Mesendoderm (in vitro differentiated cells): ENCODE measurements around the gene ITGA1.

Experiments
- DNase-seq: peaks from one replicate; pipeline ENCODE4 v3.0.0; 2013
- H2AK5ac ChIP-seq: 2 replicates; pipeline ENCODE4 v1.6.1; 2013; ENCODE audit warnings: low read length, inconsistent platforms
- H2BK120ac ChIP-seq: 2 replicates; pipeline ENCODE4 v1.6.1; 2013; ENCODE audit warnings: low read depth, mild to moderate bottlenecking, low read length, moderate library complexity, mixed read lengths
- H2BK15ac ChIP-seq: replicated peaks from 2 replicates; pipeline ENCODE4 v1.6.1; 2013; ENCODE audit warnings: low read depth, mild to moderate bottlenecking, moderate library complexity
- H2BK5ac ChIP-seq: 2 replicates; pipeline ENCODE4 v1.6.1; 2013; ENCODE audit warnings: low read length, inconsistent platforms
- H3K18ac ChIP-seq: 2 replicates; pipeline ENCODE4 v1.6.1; 2013; ENCODE audit warnings: mild to moderate bottlenecking, low read length, mixed read lengths
- H3K23ac ChIP-seq: one replicate; pipeline ENCODE4 v1.6.1; 2013; ENCODE audit warnings: low read length
- H3K27ac ChIP-seq: 2 replicates; pipeline ENCODE4 v1.5.1; 2013; ENCODE audit warnings: low read depth, mild to moderate bottlenecking, inconsistent platforms, low read length, moderate library complexity
- H3K27me3 ChIP-seq: 2 replicates; pipeline ENCODE4 v1.6.1; 2013; ENCODE audit warnings: low read length, control low read depth, mild to moderate bottlenecking, inconsistent platforms; ENCODE audit not compliant: insufficient read depth, poor library complexity
- H3K36me3 ChIP-seq: 2 replicates; pipeline ENCODE4 v1.6.1; 2013; ENCODE audit warnings: low read length, inconsistent platforms; ENCODE audit not compliant: control insufficient read depth, insufficient read depth
- H3K4ac ChIP-seq: one replicate; pipeline ENCODE4 v1.6.1; 2013; ENCODE audit warnings: low read depth, mild to moderate bottlenecking, low read length, moderate library complexity
- H3K4me1 ChIP-seq: 2 replicates; pipeline ENCODE4 v1.6.1; 2013; ENCODE audit warnings: low read depth, low read length, inconsistent platforms; ENCODE audit not compliant: control insufficient read depth
- H3K4me2 ChIP-seq: 2 replicates; pipeline ENCODE4 v1.6.1; 2013; ENCODE audit warnings: low read length
- H3K4me3 ChIP-seq: 2 replicates; pipeline ENCODE4 v1.5.1; 2013; ENCODE audit warnings: mild to moderate bottlenecking, low read length
- H3K56ac ChIP-seq: one replicate; pipeline ENCODE4 v1.6.1; 2013; ENCODE audit warnings: low read length
- H3K79me1 ChIP-seq: 2 replicates; pipeline ENCODE4 v1.6.1; 2013; ENCODE audit warnings: low read length, inconsistent platforms
- H3K79me2 ChIP-seq: 2 replicates; pipeline ENCODE4 v1.6.1; 2013; ENCODE audit warnings: mild to moderate bottlenecking, low read length; ENCODE audit not compliant: control insufficient read depth, insufficient read depth
- H3K9ac ChIP-seq: 2 replicates; pipeline ENCODE4 v1.6.1; 2013; ENCODE audit warnings: low read length, inconsistent platforms
- H4K5ac ChIP-seq: one replicate; pipeline ENCODE4 v1.6.1; 2013; ENCODE audit warnings: low read length
- H4K8ac ChIP-seq: one replicate; pipeline ENCODE4 v1.6.1; 2013; ENCODE audit warnings: low read depth, mild to moderate bottlenecking, control low read depth, low read length, moderate library complexity
- WGBS: extraction: QIAGEN DNeasy Blood & Tissue Kit; methylation state at CpG from one replicate; pipeline ENCODE4 v1.1.7; 2013; ENCODE audit warnings: low lambda C conversion rate, missing lambda C conversion rate; ENCODE audit not compliant: insufficient coverage; ENCODE audit errors: extremely low coverage; 5-methylcytosine and 5-hydroxymethylcytosine counted together

Gene ITGA1

DNA sequence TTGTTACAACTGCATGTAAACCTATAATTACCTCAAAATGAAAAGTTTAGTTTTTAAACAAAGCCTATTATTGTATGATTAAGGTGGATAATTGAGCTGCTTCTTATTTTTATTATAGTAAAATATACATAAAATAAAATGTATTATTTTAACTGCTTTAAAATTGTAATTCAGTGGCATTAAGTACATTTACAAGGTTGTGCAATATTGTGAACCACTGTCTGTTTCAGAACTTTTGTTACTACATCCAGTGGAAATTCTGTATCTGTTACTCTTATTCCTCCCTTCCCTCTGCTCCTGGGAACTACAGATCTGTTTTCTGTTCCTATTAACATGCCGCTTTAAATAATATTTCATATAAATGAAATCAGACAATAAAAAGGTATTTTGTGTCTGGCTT is 37.1 kb downstream of the ITGA1 start:
- no peaks in the 10 kb centered on the region for H3K79me2 ChIP-seq
- no peak overlapping the region for H2AK5ac ChIP-seq
- H4K5ac ChIP-seq = no peak overlapping the region
- H3K18ac ChIP-seq = no peak overlapping the region
- no peak overlapping the region for H3K9ac ChIP-seq
- H3K56ac ChIP-seq = no peak overlapping the region
- H3K27ac ChIP-seq = no peak overlapping the region
- no peak overlapping the region for H3K4me2 ChIP-seq
- DNase-seq = no peak
- H3K4me3 ChIP-seq = no peak overlapping the region
- H2BK15ac ChIP-seq = no peak overlapping the region
- H2BK120ac ChIP-seq = no peak overlapping the region
- H3K4me1 ChIP-seq = no peaks in the 10 kb centered on the region
- no peak overlapping the region for H4K8ac ChIP-seq
- H3K23ac ChIP-seq = no peak overlapping the region
- no peak overlapping the region for H2BK5ac ChIP-seq
- no peaks in the 10 kb centered on the region for H3K27me3 ChIP-seq
- no peaks in the 10 kb centered on the region for H3K36me3 ChIP-seq
- H3K79me1 ChIP-seq = no peaks in the 10 kb centered on the region
- no CpG with 5 or more reads among the region's 1 CpG for WGBS
- H3K4ac ChIP-seq = no peak overlapping the region

DNA sequence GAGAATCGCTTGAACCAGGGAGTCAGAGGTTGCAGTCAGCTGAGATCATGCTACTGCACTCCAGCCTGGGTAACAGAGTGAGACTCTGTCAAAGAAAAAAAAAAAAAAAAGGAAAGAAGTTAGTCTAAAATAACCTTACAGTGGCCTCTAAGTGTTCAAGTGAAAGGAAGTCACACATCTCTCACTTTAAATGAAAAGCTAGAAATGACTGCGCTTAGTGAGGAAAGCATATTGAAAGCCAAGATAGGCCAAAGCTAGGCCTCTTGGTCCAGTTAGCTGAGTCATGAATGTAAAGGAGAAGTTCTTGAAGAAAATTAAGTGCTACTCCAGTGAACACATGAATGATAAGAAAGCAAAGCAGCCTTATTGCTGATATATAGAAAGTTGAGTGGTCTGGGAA is 38.1 kb downstream of the ITGA1 start:
- DNase-seq = no peak
- H2AK5ac ChIP-seq = no peak overlapping the region
- no peak overlapping the region for H3K9ac ChIP-seq
- no peak overlapping the region for H3K4me3 ChIP-seq
- no peak overlapping the region for H4K5ac ChIP-seq
- H3K79me2 ChIP-seq = no peaks in the 10 kb centered on the region
- H3K4me1 ChIP-seq = no peaks in the 10 kb centered on the region
- H3K79me1 ChIP-seq = no peaks in the 10 kb centered on the region
- no peak overlapping the region for H3K18ac ChIP-seq
- H3K4ac ChIP-seq = no peak overlapping the region
- H3K27me3 ChIP-seq = no peaks in the 10 kb centered on the region
- no CpG with 5 or more reads among the region's 2 CpGs for WGBS
- H3K27ac ChIP-seq = no peak overlapping the region
- H3K56ac ChIP-seq = no peak overlapping the region
- H2BK120ac ChIP-seq = no peak overlapping the region
- no peak overlapping the region for H4K8ac ChIP-seq
- H3K23ac ChIP-seq = no peak overlapping the region
- H3K36me3 ChIP-seq = no peaks in the 10 kb centered on the region
- H3K4me2 ChIP-seq = no peak overlapping the region
- H2BK15ac ChIP-seq = no peak overlapping the region
- no peak overlapping the region for H2BK5ac ChIP-seq

DNA sequence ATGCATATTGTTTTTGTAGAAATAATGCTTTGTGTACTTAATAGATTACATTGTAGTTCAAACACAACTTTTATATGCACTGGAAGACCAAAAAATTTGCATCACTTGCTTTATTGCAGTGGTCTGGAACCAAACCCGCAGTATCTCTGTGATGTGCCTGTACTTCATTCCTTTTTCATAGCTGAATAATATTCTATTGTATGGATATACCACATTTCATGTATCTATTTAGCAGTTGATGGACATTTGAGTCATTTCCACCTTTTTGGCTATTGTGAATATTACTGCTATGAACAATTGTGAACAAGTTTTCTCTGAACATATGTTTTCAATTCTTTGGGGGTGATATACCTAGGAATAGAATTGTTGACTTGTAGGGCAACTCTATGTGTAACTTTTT is 40.1 kb downstream of the ITGA1 start:
- no peak overlapping the region for H3K23ac ChIP-seq
- no peak overlapping the region for H3K56ac ChIP-seq
- no peak overlapping the region for H3K4me2 ChIP-seq
- H2BK15ac ChIP-seq = no peak overlapping the region
- H2AK5ac ChIP-seq = no peak overlapping the region
- H3K79me1 ChIP-seq = no peaks in the 10 kb centered on the region
- no peaks in the 10 kb centered on the region for H3K4me1 ChIP-seq
- H3K18ac ChIP-seq = no peak overlapping the region
- H3K4ac ChIP-seq = no peak overlapping the region
- H2BK120ac ChIP-seq = no peak overlapping the region
- H3K9ac ChIP-seq = no peak overlapping the region
- no peaks in the 10 kb centered on the region for H3K27me3 ChIP-seq
- H3K79me2 ChIP-seq = no peaks in the 10 kb centered on the region
- H3K4me3 ChIP-seq = no peak overlapping the region
- no CpG with 5 or more reads among the region's 1 CpG for WGBS
- no peak overlapping the region for H4K8ac ChIP-seq
- no peaks in the 10 kb centered on the region for H3K36me3 ChIP-seq
- H4K5ac ChIP-seq = no peak overlapping the region
- DNase-seq = no peak
- H2BK5ac ChIP-seq = no peak overlapping the region
- no peak overlapping the region for H3K27ac ChIP-seq

DNA sequence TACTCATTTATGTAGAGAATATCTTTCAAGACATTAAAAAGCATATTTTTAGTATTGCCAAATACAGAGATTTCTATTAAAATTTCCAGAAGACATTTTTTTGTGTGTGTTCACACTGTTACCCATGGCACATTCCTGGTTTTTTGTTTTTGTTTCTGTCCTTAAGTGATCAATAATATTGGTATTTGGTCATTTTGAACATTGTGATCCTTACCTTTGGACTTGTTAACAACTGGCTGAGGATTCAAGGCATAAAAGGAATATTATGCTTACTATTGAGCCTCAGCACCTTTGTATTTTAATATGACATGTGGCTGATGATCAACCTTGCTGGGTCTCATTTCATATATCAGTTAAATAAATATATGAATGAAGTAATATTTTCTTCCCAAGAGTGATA is 41.9 kb downstream of the ITGA1 start:
- H3K27me3 ChIP-seq = no peaks in the 10 kb centered on the region
- no peaks in the 10 kb centered on the region for H3K79me2 ChIP-seq
- no peak overlapping the region for H3K56ac ChIP-seq
- no peak overlapping the region for H2BK120ac ChIP-seq
- H3K79me1 ChIP-seq = no peaks in the 10 kb centered on the region
- no peaks in the 10 kb centered on the region for H3K36me3 ChIP-seq
- H2BK5ac ChIP-seq = no peak overlapping the region
- H3K23ac ChIP-seq = no peak overlapping the region
- no peak overlapping the region for H3K18ac ChIP-seq
- no peak overlapping the region for H4K5ac ChIP-seq
- no peaks in the 10 kb centered on the region for H3K4me1 ChIP-seq
- H3K9ac ChIP-seq = no peak overlapping the region
- DNase-seq = no peak
- no peak overlapping the region for H4K8ac ChIP-seq
- H2BK15ac ChIP-seq = no peak overlapping the region
- H2AK5ac ChIP-seq = no peak overlapping the region
- no peak overlapping the region for H3K27ac ChIP-seq
- no peak overlapping the region for H3K4me3 ChIP-seq
- no peak overlapping the region for H3K4me2 ChIP-seq
- no peak overlapping the region for H3K4ac ChIP-seq

DNA sequence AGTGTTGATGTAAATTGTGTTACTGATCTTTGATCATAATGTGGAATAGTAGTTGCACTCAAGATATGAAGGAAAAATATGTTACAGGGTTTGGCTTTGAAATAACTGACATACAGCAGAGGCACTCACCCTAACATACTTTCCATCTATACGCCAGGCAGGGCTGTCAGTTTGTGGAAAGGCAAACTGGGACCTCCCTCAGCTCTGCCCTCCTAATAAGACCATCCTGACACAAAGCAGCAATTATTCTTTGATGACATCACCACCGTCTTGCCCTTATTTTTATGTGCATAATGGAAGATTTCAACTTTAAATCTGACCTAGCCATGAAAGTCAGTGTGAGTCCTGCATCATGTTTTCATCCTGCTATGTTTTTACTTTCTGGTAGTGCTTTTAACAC is 42.9 kb downstream of the ITGA1 start:
- no peak overlapping the region for H4K5ac ChIP-seq
- no peak overlapping the region for H3K18ac ChIP-seq
- H3K9ac ChIP-seq = no peak overlapping the region
- WGBS = no CpG with 5 or more reads among the region's 2 CpGs
- H3K4me3 ChIP-seq = no peak overlapping the region
- H3K4me1 ChIP-seq = no peaks in the 10 kb centered on the region
- H3K56ac ChIP-seq = no peak overlapping the region
- H3K23ac ChIP-seq = no peak overlapping the region
- H2BK5ac ChIP-seq = no peak overlapping the region
- no peak for DNase-seq
- no peaks in the 10 kb centered on the region for H3K79me1 ChIP-seq
- H2BK120ac ChIP-seq = no peak overlapping the region
- no peak overlapping the region for H3K4ac ChIP-seq
- no peak overlapping the region for H2AK5ac ChIP-seq
- H2BK15ac ChIP-seq = no peak overlapping the region
- no peaks in the 10 kb centered on the region for H3K79me2 ChIP-seq
- no peaks in the 10 kb centered on the region for H3K27me3 ChIP-seq
- no peaks in the 10 kb centered on the region for H3K36me3 ChIP-seq
- H3K4me2 ChIP-seq = no peak overlapping the region
- H4K8ac ChIP-seq = no peak overlapping the region
- no peak overlapping the region for H3K27ac ChIP-seq

DNA sequence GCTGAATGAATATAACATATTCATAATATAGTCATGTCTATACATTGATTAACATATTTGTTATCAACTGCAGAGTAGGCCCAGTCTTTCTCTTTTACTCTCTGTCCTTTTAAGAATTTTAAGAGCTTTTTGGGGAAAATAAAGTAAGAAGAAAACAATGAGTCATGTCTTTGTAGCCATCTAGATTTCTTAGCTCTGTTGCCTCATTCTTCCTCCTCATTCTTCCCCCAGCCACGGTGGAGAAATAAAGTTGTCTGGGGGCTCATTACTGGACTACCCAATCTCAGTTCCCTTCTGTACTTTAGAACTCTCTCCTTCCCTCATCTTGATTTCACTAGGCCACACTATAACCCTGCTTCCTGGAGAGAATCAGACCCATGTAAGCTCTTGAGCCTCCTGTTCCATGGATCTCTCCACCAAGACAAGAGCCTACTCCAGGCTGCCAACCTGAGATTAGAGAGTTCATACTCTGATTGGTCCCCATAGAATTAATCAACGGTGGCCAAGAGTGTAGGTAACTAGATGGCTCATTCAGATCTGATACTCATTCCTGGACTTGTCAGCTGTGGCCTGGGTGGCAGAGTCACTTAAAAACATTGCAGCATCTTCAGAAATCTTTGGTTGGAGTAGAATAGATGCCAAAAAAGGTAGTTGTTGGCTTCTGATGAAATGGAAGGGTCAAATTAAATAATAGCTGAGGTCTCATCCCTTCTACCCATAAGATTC is 44.2 kb downstream of the ITGA1 start:
- no peak overlapping the region for H4K8ac ChIP-seq
- no peak overlapping the region for H3K9ac ChIP-seq
- no CpG with 5 or more reads among the region's 2 CpGs for WGBS
- no peak overlapping the region for H3K18ac ChIP-seq
- no peak overlapping the region for H3K56ac ChIP-seq
- no peak overlapping the region for H2AK5ac ChIP-seq
- H3K23ac ChIP-seq = no peak overlapping the region
- no peak overlapping the region for H3K4me2 ChIP-seq
- H3K79me2 ChIP-seq = no peaks in the 10 kb centered on the region
- no peak overlapping the region for H3K4me3 ChIP-seq
- H2BK120ac ChIP-seq = no peak overlapping the region
- DNase-seq = no peak
- H3K4me1 ChIP-seq = no peaks in the 10 kb centered on the region
- no peak overlapping the region for H3K4ac ChIP-seq
- H3K79me1 ChIP-seq = no peaks in the 10 kb centered on the region
- H3K36me3 ChIP-seq = no peaks in the 10 kb centered on the region
- H3K27me3 ChIP-seq = no peaks in the 10 kb centered on the region
- no peak overlapping the region for H2BK15ac ChIP-seq
- no peak overlapping the region for H3K27ac ChIP-seq
- H4K5ac ChIP-seq = no peak overlapping the region
- H2BK5ac ChIP-seq = no peak overlapping the region
